ENCODE measurements around the gene HDAC11.

Gene HDAC11

DNA sequence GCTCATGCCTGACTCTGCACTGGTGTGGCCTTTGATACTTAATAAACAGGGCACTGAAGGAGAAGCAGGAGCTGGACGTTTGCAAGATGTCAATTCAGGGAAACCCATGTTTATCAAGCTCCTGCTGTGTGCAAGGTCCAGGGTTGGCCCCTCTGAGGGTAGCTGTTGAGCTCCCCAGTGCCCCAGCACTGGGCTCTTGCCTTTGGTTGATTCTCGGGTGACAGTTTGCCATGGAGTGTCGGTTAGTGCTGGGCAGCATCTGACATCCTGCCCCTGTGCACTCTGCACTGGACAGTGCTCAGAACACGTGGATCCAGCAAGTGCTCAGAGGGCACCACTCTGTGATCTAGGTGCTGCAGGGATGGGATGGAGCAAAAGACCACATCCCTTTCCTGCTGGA, 7.3 kb downstream of the HDAC11 start:
- TF ChIP-seq, protein P1, sequence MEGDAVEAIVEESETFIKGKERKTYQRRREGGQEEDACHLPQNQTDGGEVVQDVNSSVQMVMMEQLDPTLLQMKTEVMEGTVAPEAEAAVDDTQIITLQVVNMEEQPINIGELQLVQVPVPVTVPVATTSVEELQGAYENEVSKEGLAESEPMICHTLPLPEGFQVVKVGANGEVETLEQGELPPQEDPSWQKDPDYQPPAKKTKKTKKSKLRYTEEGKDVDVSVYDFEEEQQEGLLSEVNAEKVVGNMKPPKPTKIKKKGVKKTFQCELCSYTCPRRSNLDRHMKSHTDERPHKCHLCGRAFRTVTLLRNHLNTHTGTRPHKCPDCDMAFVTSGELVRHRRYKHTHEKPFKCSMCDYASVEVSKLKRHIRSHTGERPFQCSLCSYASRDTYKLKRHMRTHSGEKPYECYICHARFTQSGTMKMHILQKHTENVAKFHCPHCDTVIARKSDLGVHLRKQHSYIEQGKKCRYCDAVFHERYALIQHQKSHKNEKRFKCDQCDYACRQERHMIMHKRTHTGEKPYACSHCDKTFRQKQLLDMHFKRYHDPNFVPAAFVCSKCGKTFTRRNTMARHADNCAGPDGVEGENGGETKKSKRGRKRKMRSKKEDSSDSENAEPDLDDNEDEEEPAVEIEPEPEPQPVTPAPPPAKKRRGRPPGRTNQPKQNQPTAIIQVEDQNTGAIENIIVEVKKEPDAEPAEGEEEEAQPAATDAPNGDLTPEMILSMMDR (IDR thresholded peaks at IDR 0.05; ENCODE audit: low read depth, low read length), result no peak
- H3K4me3 ChIP-seq (ENCODE audit: low read depth, low read length), result no peak overlapping the region

DNA sequence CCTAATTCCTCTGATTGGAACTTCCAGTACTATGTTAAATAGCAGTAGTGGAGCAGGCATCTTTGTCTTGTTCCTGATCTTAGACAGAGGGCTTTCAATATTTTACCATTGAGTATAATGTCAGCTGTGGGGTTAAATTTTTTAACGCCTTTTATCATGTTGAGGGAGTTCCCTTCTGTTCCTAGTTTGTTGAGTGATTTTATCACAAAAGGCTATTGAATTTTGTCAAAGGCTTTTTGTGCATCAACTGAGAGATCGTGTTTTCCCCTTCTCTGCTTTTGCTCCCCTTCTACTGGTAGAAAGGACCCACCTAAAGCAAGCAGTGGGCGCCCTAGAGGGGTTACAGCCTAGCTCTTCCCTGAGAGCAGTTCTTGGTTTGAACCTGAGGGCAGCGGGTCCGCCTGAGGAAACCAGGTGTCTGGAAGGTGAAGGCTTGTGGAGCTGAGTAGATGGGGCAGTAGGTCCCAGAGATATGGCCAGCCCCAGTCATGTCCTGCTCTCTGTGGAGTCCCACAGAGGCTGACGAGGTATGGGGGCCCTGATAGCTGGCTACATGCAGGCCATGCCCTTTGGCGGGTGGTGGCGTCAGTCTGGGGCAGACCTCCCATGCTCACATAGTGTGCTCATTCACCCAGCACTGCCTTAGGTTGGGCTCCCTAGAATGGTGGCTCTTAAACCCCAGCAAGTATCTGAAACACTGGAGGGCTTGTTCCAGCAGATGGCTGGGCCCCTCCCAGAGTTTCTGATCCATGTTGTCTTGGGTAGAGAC, 11.3 kb downstream of the HDAC11 start:
- TF ChIP-seq, protein P1 (IDR thresholded peaks at IDR 0.05; ENCODE audit: low read depth, low read length), result no peak
- H3K4me3 ChIP-seq (ENCODE audit: low read depth, low read length), result no peak overlapping the region

DNA sequence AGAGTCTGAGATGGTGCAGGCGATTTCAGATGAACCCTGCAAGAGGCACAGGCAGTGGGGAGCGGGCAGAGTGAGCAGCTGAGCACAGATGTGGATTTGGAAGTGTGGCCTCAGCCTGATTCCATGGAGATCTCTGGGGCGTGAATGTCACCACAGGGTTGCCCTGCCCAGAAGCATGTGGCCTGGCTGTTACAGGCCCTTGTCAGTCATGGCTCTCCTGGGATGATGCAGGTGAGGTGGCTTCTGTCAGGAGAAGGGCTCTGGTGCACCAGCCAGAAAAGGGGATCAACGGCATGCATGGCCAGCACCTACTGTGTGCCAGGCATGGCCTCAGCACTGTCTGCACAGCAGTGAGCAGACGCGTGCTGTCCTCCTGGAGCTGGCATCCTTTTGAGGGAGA, 11.9 kb downstream of the HDAC11 start:
- TF ChIP-seq, protein P1 (IDR thresholded peaks at IDR 0.05; ENCODE audit: low read depth, low read length), result no peak
- H3K4me3 ChIP-seq (ENCODE audit: low read depth, low read length), result no peak overlapping the region

DNA sequence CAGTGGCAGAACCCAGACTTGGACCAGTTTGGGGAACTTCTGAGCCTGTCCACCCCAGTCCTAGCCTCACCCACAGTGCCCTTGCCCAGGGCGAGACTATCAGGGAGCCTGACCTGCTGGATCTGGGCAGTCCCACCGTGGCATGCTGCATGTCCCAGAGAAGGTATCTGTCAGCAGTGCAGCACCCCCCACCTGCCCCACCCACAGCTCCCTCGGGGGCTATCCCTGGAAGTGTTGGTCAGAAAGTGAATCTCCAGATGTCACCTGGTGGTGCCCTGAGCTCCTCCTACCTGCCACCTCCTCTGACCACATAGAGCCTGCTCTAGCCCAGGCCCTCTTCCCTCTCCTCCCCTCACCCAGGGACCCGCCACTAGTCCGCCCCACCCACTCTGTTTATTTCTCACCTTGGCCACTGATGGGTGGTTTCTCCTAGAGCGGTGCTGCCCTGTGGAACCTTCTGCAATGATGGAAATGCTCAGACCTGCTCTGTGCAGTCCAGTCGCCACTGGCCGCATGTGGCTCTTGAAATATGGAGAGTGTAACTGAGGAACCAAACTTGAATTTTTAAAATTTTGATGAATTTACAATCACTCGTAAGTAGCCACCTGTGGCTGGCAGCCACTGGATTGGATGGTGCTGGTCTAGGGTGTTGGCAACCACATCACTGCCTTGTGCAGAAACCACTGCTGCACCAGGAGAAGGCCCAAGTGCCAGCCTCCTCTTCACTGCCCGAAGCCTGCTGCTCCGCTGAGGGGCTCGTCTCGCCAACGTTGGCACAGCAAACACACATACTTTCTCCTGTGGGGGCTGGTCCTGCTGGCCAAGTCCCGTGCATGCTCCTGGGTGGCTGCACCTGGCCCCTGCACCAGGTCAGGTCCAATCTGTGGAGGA, 13.1 kb downstream of the HDAC11 start:
- TF ChIP-seq, protein P1 (IDR thresholded peaks at IDR 0.05; ENCODE audit: low read depth, low read length), result no peak
- no peak overlapping the region for H3K4me3 ChIP-seq (ENCODE audit: low read depth, low read length)

DNA sequence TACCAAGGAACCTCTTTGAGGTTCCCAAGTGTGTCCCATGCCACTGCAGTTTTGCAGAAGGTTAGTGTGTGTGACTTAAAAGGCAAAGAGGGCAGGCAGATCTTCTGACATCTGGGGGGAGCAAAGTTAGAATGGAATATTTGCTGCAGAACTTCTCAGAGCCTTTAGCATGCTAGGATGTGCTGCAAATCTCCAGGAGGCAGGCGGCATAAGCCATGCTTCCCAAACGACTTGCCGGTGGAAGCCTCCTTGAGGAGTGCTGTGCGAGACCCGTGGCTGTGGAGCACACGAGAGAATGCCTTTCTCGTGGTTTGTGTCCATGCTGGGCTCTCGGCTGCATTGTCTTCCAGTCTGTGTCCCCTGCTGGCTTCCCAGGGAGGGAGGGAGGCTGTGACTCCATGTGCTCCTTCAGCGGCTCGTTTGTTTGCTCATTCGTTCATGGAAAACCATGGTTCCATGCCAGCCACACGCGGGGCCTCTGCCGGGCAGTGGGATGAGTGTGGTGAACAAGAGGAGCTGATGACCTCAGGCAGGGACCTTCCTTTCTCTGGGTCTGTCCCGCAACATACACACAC, 13.8 kb downstream of the HDAC11 start:
- TF ChIP-seq, protein P1 (IDR thresholded peaks at IDR 0.05; ENCODE audit: low read depth, low read length), result no peak

DNA sequence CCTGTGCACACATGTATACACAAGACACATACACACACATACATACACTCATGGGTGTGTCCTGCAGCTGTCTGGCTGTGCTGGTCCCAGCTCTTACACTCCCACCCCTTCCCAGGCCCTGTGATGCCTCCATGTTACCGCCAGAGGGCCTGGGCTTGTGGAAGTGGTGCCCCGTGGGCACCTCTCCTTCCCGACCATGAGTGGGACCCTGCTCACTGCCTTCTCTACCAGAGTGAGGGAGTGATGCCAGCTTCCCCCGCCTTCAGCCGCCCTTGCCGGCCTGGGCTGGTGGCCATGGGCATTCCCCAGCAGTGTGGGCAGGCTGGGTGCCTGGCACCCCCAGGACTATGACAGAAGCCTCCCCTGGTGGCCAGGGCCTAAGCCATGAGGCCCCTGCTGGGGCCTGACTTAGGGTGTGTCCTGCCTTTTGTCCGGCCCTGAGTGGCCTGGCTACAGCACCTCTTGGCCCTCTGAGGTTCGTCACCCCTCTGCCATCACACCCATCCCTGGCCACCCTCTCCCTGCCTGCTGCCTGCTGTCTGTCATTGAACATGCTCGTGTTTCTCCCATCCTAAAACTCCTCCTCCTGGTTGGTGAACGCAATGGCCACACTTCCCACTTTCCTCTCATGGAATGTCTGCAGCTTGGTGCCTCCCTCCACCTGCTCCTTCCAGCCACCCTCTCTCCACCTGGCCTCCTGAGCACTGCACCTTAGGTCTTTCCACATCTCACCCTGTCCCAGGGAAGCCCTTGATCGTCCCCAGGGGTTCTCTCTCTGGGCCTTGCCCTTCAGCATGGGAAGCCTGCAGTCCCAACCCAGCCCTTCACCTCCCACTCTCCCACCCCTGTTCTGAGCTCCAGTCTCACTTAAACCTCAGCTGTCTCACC, 14.6 kb downstream of the HDAC11 start:
- no peak overlapping the region for H3K4me3 ChIP-seq (ENCODE audit: low read depth, low read length)
- TF ChIP-seq, protein P1 (IDR thresholded peaks at IDR 0.05; ENCODE audit: low read depth, low read length), result peak; percentile 39

More for the DNA sequence above, 13.8 kb downstream of the HDAC11 start:
- H3K4me3 ChIP-seq (ENCODE audit: low read depth, low read length), result no peak overlapping the region

Measured in WI38 (cell line).